ENCODE results near the gene CHN1. TPM values are rescaled to one million over a fixed set of nuclear protein-coding genes. Genes with fewer than 3 reads are reported as not detected.

CHN1 gene
- total RNA-seq, 4 donors from 2014 or later, result 5.8 to 24.7 (median 9.3) TPM

DNA sequence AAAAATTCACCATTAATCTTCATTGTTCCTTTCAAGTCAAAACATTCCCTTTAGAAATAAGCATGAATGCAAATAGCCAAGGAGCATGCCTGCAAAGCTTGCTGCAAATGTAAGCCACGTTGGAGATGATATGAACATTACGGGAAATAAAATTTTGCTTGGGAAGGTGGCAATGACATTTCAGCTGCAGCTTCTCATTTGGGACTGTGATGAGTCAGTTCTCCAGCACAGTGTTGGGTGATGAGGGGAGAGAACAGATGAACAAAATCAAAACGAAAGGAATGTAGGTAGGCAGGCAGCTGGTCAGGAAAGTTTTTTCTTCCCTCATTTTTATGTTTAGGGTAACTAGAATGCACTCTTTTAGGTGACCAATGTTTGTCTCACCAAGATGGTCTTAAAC, 175.6 kb downstream of the CHN1 start:
- TF ChIP-seq, protein P1, sequence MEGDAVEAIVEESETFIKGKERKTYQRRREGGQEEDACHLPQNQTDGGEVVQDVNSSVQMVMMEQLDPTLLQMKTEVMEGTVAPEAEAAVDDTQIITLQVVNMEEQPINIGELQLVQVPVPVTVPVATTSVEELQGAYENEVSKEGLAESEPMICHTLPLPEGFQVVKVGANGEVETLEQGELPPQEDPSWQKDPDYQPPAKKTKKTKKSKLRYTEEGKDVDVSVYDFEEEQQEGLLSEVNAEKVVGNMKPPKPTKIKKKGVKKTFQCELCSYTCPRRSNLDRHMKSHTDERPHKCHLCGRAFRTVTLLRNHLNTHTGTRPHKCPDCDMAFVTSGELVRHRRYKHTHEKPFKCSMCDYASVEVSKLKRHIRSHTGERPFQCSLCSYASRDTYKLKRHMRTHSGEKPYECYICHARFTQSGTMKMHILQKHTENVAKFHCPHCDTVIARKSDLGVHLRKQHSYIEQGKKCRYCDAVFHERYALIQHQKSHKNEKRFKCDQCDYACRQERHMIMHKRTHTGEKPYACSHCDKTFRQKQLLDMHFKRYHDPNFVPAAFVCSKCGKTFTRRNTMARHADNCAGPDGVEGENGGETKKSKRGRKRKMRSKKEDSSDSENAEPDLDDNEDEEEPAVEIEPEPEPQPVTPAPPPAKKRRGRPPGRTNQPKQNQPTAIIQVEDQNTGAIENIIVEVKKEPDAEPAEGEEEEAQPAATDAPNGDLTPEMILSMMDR (IDR thresholded peaks at IDR 0.05; ENCODE audit: low read depth), result no peak

DNA sequence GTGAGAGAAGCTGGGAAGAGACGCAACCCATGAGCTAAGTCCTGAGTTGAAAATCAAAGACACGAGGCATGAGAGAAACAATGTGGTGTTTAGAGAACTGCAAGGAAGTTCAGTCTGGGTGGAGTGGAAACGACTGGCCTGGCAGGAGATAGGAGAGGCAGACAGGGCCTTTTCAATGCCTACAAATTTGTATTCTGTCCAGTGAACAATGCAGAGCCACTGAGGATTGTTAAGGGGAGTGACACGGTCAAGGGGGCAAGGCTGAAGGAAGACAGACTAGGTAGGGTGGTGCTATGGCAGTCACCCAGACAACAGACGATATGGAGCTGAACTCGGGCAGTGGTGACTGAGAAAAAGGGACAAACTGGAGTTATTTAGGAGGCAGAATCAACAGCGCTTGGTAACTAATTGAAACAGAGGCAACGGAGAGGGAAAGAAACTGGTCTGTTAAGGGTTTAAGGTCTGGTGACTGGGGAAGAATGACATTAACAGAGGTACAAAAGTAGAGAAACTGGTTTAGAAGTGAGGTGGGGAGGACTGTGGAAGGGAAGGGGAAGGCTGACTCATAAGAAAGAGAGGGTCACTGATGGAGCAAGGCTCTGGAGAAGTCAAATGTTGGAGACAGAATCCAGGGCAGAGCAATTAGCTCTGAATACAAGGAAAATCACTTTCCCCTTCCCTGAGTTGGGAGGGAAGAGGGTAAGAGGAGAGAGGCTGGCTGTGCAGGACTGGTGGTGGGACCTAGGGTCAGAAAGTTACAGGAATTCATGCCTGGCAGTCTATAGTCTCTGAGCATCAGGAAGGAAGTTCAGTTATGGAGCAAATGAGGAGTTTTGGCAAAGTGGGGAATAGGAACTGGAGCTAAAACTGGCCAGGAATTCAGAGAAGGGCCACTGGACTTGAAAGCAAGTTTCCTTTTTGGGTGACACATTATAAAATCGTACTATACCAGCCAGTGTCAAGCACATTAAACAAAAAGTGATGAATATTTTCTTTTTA, 177.5 kb downstream of the CHN1 start:
- TF ChIP-seq, protein P1 (IDR thresholded peaks at IDR 0.05; ENCODE audit: low read depth), result no peak

DNA sequence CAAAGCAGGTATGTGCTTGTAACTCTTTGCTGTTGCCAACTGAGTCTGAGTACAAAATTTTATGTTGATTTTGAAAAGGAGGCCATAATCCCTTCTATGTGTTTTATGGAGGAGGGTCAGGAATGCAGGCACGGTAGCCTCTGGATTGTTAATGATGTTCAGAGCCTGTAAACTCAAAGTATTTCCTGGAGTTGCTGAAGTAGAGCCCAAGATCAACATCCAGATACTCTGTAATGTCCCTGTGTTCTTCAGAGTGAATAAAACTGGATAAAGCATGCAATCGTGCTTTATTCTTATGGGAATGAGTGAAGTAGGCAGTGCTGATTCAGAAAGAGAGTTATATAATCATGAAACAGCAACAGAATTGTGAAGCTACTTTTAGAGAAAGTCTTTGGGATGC, 179.1 kb downstream of the CHN1 start:
- TF ChIP-seq, protein P1 (IDR thresholded peaks at IDR 0.05; ENCODE audit: low read depth), result no peak

DNA sequence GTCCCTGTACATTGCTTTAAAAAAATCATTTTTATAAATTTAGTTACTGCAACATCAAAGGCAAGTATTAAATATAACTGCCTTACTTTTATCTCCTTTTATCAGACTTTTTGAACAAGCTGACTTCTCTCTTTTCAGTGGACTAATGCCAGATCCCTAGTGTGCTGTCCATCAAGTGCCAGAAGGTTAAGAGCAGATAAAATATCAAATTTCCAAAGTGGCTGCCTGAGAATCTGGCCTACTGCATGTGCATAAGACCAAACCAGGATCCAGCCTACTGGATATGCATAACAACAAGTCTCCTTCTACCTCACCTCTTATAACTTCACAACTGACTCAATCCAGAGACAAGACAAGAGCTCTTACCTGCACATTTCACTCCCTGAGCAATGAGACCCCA, 181.1 kb downstream of the CHN1 start:
- TF ChIP-seq, protein P1 (IDR thresholded peaks at IDR 0.05; ENCODE audit: low read depth), result no peak

DNA sequence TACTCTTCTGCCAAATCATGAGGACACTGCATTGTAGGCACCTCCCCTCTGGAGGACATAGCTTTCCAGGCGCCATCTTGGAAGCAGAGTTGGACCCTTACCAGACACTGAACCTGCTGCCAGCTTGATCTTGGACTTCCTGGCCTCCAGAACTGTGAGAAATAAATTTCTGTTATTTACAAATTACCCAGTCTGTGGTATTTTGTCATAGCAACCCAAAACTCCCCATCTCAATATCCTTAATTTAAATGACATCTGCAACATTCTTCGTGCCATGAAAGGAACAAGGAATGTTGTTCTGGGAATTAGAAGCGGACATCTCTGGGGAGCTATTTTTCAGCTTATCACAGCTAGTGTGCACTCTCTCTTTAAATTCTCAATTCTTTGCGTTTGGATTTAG, 183.6 kb downstream of the CHN1 start:
- TF ChIP-seq, protein P1 (IDR thresholded peaks at IDR 0.05; ENCODE audit: low read depth), result no peak

DNA sequence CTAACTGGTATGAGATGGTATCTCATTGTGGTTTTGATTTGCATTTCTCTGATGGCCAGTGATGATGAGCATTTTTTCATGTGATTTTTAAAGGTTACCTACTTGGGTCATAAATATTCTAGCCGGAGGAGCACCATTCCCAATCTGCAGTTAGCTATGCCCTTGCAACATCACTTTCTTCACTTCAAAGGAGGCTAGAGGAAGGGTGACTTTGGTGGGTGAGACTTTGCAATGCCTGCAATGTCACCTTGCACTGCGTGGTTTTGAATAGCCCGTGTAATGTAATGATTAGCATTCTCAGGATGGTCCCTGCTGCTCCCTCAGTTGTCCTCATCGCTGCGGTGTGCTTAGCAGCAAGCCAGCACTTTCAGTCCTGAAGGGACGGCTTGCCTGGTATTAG, 184.8 kb downstream of the CHN1 start:
- TF ChIP-seq, protein P1 (IDR thresholded peaks at IDR 0.05; ENCODE audit: low read depth), result no peak

DNA sequence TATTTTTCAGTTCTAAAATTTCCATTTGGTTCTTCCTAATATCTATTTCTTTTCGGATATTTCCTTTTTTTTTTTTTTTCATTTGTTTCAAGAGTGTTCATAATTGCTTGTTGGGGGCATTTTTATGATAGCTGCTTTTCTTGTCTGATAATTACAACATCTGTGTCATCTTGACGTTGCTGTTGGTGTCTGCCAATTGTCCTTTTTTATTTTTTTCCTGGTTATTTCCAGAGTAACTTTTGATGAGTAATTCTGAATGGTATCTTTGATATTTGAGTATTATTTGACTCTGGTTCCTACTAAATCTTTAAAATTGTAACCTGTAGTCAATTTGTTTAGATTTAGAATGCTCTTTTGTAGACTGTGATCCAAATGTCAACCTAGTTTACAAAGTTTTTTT, 189.7 kb downstream of the CHN1 start:
- TF ChIP-seq, protein P1 (IDR thresholded peaks at IDR 0.05; ENCODE audit: low read depth), result no peak

Data from subcutaneous adipose tissue (tissue), 4 donors.